HTERT RPE-1 (cell line): ENCODE data around the gene FRMD4B.

Source experiments
- in situ Hi-C: fragments of 300-500 bp; cut with MboI; formaldehyde crosslinking; loops from 4 replicates; pipeline ENCODE4 v1.14.3; 2020; ENCODE audit warnings: low sequenced_read_pairs

The FRMD4B gene

GRCh38 chr3:69210068-69210730 lies 175.7 kb downstream of the FRMD4B start:
- in situ Hi-C loops = no loop called here

- in situ Hi-C loops = no loop called here
Measured at GRCh38 chr3:69209413-69209812, 176.5 kb downstream of the FRMD4B start.

- in situ Hi-C loops = no loop called here
Measured at GRCh38 chr3:69207031-69207430, 178.9 kb downstream of the FRMD4B start.

GRCh38 chr3:69205385-69205784 lies 180.5 kb downstream of the FRMD4B start:
- in situ Hi-C loops = no loop called here

GRCh38 chr3:69204315-69204957 lies 181.5 kb downstream of the FRMD4B start:
- in situ Hi-C loops = no loop called here

GRCh38 chr3:69203631-69204314 lies 182.1 kb downstream of the FRMD4B start:
- in situ Hi-C loops = no loop called here

- in situ Hi-C loops = no loop called here
Measured at GRCh38 chr3:69201658-69202057, 184.2 kb downstream of the FRMD4B start.

GRCh38 chr3:69200384-69201068 lies 185.4 kb downstream of the FRMD4B start:
- in situ Hi-C loops = no loop called here

GRCh38 chr3:69199942-69200341 lies 185.9 kb downstream of the FRMD4B start:
- in situ Hi-C loops = no loop called here

GRCh38 chr3:69197922-69198530 lies 187.9 kb downstream of the FRMD4B start:
- in situ Hi-C loops = no loop called here

- in situ Hi-C loops = no loop called here
Measured at GRCh38 chr3:69197455-69197854, 188.4 kb downstream of the FRMD4B start.

- in situ Hi-C loops = no loop called here
Measured at GRCh38 chr3:69196876-69197275, 189.0 kb downstream of the FRMD4B start.

GRCh38 chr3:69194431-69195165 lies 191.3 kb downstream of the FRMD4B start:
- in situ Hi-C loops = no loop called here

- in situ Hi-C loops = no loop called here
Measured at GRCh38 chr3:69193749-69194148, 192.1 kb downstream of the FRMD4B start.

- in situ Hi-C loops = no loop called here
Measured at GRCh38 chr3:69191516-69191915, 194.4 kb downstream of the FRMD4B start.

GRCh38 chr3:69189487-69189886 lies 196.4 kb downstream of the FRMD4B start:
- in situ Hi-C loops = no loop called here

- in situ Hi-C loops = no loop called here
Measured at GRCh38 chr3:69186575-69187093, 199.3 kb downstream of the FRMD4B start.

GRCh38 chr3:69182588-69183316 lies 203.1 kb downstream of the FRMD4B start:
- in situ Hi-C loops = no loop called here

GRCh38 chr3:69181592-69182211 lies 204.2 kb downstream of the FRMD4B start:
- in situ Hi-C loops = no loop called here
